Head of caudate nucleus (tissue), 42 donors: Measurements from ENCODE around the gene HERC3.
A peak's percentile ranks its signal among the peaks of the same experiment; 100 is the strongest.

Experiments used
- DNase-seq, 42 donors: peaks; one replicate each; pipeline versions ENCODE4 v3.0.0 to v3.0.0-alpha.2; 2020 to 2021; ENCODE audit warnings: mixed read lengths in 7 of 42
- intact Hi-C: fragments of 100-400 bp; cut with DNase I; formaldehyde crosslinking; loops from one replicate; pipeline ENCODE4 v1.15.0; 2022

HERC3 gene

GRCh38 chr4:88702782-88703181 is 110.5 kb downstream of the HERC3 start:
- intact Hi-C loops: loop anchor here (10.0 kb wide), 1 partner anchor 102 kb away; no protein-coding TSS in a partner anchor
- no peak for DNase-seq

GRCh38 chr4:88705223-88705622 is 112.9 kb downstream of the HERC3 start:
- intact Hi-C loops: loop anchor here (10.0 kb wide), 1 partner anchor 100 kb away; no protein-coding TSS in a partner anchor
- no peak for DNase-seq

- DNase-seq: peak in 1 of 42 donors; percentile 52
- intact Hi-C loops: loop anchor here (10.0 kb wide), 1 partner anchor 99 kb away; no protein-coding TSS in a partner anchor
Observed at GRCh38 chr4:88705805-88706492, 113.7 kb downstream of the HERC3 start.

GRCh38 chr4:88706574-88706973 is 114.3 kb downstream of the HERC3 start:
- intact Hi-C loops: loop anchor here (10.0 kb wide), 1 partner anchor 98 kb away; no protein-coding TSS in a partner anchor
- peak in 32 of 42 donors; percentile 16 to 83 (median 55) for DNase-seq

- intact Hi-C loops: loop anchor here (10.0 kb wide), 1 partner anchor 95 kb away; no protein-coding TSS in a partner anchor
- DNase-seq: no peak
Observed at GRCh38 chr4:88709989-88710388, 117.7 kb downstream of the HERC3 start.

GRCh38 chr4:88713782-88714181 is 121.5 kb downstream of the HERC3 start:
- intact Hi-C loops: no loop called here

GRCh38 chr4:88718098-88718497 is 125.8 kb downstream of the HERC3 start:
- DNase-seq: no peak
- intact Hi-C loops: no loop called here

More at GRCh38 chr4:88713782-88714181, 121.5 kb downstream of the HERC3 start:
- DNase-seq: no peak

GRCh38 chr4:88719381-88719780 is 127.1 kb downstream of the HERC3 start:
- intact Hi-C loops: no loop called here
- no peak for DNase-seq

- intact Hi-C loops: no loop called here
- DNase-seq: no peak
Observed at GRCh38 chr4:88720451-88721428, 128.5 kb downstream of the HERC3 start.

- DNase-seq: no peak
- intact Hi-C loops: no loop called here
Observed at GRCh38 chr4:88722276-88722780, 130.0 kb downstream of the HERC3 start.

- no peak for DNase-seq
- intact Hi-C loops: no loop called here
Observed at GRCh38 chr4:88722828-88723227, 130.5 kb downstream of the HERC3 start.

- intact Hi-C loops: no loop called here
Observed at GRCh38 chr4:88724406-88724805, 132.1 kb downstream of the HERC3 start.

GRCh38 chr4:88725143-88725542 is 132.9 kb downstream of the HERC3 start:
- intact Hi-C loops: no loop called here

More at GRCh38 chr4:88724406-88724805, 132.1 kb downstream of the HERC3 start:
- no peak for DNase-seq

GRCh38 chr4:88725986-88726385 is 133.7 kb downstream of the HERC3 start:
- peak in 4 of 42 donors; percentile 35 to 59 (median 45) for DNase-seq

More at GRCh38 chr4:88725143-88725542, 132.9 kb downstream of the HERC3 start:
- no peak for DNase-seq

GRCh38 chr4:88728146-88728545 is 135.9 kb downstream of the HERC3 start:
- intact Hi-C loops: no loop called here
- DNase-seq: peak in 3 of 42 donors; percentile 29 to 32 (median 30)

More at GRCh38 chr4:88725986-88726385, 133.7 kb downstream of the HERC3 start:
- intact Hi-C loops: no loop called here

GRCh38 chr4:88729146-88729760 is 137.0 kb downstream of the HERC3 start:
- no peak for DNase-seq
- intact Hi-C loops: no loop called here

- no peak for DNase-seq
- intact Hi-C loops: no loop called here
Observed at GRCh38 chr4:88730811-88731210, 138.5 kb downstream of the HERC3 start.

- DNase-seq: no peak
- intact Hi-C loops: no loop called here
Observed at GRCh38 chr4:88731381-88731780, 139.1 kb downstream of the HERC3 start.
